GM19328 (cell line): ENCODE data around the gene CLIC1.
"Not testable (repeated sequence)": the region's sequence is repeated elsewhere in the genome, so short reads cannot be mapped to it uniquely, and the experiment has no call there.

Experiments
- ATAC-seq: cut with Tn5 transposase; IDR thresholded peaks from one replicate; pipeline ENCODE4 v1.9.1; 2021; ENCODE audit warnings: mild to moderate bottlenecking, moderate library complexity; ENCODE audit not compliant: unreplicated experiment

Gene CLIC1

DNA sequence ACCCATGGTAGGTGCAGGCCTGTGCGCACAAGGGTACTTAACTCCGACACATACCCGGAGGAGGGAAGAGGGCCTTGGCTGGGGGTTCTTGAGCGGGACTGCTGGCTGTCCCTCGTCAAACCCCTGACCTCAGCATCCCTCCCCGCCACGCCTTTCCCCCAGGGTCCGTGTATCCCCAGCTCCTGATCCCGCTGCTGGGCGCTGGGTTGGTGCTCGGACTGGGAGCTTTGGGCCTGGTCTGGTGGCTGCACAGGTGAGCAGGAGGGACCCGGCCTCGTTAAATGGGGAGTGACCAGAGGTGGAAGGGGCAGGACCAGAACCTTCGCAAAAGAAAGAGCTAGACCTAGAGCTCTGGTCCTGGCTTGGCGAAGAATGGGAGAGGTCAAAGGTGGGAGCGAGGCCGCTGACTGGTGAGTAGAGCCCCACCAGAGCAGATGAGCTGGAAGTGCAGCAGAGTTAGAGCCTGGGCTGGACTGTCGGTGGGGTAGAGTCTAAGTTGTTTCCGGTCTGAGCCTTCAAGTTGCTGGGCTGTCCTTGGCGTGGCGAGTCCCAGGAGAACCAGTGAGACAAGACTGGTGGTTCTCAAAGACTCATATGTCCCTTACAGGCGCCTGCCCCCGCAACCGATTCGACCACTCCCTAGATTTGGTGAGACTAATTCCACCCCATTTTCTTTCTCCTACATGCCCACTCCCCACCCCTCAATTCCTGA, 12.2 kb downstream of the CLIC1 start:
- no peak for ATAC-seq

DNA sequence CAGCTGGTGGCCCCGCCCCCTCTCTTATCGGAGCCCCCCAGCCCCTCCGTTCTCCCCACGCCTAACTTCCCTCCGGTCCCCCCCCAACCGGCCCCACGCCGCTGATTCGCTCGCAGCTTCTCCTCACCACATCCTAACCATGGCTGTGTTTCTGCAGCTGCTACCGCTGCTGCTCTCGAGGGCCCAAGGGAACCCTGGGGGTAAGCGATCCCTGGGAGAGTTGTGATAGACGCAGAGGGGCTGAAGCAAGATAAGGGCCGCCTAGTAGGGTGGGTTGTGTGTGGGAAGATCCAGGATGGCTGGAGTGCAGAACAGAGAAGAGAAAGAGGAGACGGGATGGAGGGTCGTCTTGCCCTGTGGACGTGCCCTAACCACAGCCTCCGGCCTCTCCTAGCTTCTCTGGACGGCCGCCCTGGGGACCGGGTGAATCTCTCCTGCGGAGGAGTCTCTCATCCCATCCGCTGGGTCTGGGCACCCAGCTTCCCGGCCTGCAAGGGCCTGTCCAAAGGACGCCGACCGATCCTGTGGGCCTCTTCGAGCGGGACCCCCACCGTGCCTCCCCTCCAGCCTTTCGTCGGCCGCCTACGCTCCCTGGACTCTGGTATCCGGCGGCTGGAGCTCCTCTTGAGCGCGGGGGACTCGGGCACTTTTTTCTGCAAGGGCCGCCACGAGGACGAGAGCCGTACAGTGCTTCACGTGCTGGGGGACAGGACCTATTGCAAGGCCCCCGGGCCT, 12.9 kb downstream of the CLIC1 start, which contains the start of gene MPIG6B:
TSS of gene MPIG6B (plus strand) at position 129 of the 735 bp plus-strand sequence. CDS start at position 140, 11 bp downstream.
- ATAC-seq = no peak

DNA sequence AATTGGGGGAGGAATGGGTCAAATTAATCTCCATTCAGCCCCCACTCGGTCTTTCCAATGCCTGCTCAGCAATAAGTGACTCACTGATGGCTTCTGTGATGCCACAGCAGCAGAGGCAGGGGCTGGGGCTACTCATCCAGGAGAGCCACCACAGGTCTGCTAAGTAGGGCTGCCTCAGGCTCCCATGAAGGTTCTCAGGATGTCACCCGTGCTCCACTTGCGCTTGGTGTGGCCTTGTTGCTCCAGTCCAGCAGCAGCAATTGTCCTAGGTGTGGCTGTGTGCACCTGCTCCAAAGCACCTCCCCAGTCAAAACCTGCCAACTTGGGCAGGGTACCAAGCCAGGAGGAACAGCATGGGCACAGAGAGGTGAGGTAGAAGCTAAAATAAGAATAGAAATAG, 14.2 kb downstream of the CLIC1 start:
- no peak for ATAC-seq

DNA sequence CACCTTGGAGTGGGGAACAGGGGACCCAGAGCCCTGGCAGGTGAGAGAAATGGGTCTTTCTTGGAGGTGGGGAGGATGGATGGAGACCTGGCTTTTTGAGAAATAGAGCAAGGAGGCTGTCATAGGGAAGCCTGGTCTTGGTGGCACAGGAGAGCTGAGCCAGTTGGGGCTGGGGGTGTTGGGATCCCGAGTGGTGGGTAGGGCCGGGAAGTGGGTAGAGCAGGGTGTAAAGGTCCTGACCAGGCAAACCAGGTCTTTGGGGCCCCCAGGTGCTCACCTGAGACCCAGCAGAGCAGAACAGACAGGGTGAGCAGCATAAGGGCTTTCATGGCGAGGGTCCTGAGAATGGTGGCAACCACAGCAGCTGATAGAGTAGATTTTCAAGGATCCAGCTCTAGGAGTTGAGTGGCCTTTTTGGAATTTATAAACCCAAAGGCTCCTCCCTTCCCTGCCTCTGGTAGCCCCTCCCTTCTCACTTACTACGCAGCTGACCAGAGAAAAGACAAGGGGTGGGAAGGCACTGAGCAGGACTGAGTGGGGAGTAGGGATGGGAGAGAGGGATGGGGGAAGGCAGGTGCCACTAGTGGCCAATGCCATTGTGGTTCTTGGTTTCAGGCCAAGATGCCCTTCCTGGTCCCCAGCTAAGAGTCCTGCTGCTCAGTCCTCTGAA, 14.8 kb downstream of the CLIC1 start, which contains the start of gene LY6G6C:
TSS of gene LY6G6C (minus strand) at position 396 of the 670 bp plus-strand sequence. CDS start at position 329, 67 bp downstream.
- no peak for ATAC-seq

DNA sequence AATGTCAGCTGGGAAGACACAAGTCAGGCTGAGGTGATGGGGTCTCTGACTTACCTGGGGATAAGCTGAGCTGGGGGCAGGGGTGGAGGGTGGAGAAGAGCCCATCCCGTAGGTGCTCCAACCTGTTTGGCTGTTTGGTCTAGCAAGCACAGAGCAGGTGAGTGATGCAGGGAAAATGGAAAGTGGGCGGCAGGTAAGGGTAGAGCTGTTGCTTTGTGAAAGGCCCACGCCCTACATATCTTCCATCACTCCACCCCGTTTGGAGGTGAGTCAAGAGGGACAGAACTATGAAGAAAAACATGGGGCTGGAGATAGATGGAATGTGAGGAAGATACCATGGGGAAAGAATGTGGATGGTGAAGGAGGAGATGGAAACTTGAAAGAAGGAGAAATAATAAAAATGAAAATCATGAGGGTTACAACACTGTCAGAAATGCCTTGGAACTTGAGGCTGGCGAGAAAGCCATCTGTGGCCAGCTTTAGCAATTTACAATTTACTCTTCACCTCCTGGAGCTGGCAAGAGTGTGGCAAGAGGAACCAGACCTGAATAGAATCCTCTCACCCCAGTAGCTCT, 16.0 kb downstream of the CLIC1 start:
- no peak for ATAC-seq

DNA sequence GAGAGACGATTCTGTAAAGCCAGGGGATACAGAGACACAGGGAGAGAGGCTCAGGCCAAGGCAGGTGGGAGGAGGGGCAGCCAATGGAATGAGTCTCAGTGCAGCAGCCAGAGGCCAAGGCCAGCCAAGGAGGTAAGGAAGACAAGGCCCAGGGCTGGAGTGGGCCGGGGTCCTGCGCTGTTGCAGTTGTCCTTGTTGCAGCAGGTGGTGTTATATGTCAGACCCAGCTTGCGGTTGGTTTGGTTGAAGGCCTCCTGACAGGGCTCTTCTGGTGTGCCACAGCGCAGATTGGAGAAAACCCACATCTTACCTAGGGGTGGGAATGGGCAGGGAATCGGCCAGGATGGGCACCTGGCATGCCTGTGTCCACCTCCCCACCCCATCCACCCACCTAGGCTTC, 17.3 kb downstream of the CLIC1 start:
- ATAC-seq = no peak

DNA sequence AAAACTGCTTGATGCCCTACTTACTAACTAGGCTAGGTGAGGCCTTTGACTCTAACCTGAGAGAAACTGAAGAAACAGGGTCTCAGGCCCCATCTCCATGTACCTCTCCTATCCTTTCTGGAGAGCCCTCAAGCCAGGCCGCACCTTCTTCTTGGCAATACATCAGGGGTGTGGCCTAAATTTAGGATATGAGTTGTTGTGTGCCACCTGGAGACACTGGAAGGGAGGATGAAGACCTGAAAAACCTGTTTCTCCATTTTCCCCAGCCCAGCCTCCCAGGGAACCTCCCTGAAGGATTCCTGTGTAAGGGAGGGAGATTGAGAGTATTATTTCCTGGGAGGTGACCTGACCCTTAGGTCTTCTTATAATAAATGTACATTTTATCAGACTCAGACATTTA, 18.1 kb downstream of the CLIC1 start:
- ATAC-seq = no peak

DNA sequence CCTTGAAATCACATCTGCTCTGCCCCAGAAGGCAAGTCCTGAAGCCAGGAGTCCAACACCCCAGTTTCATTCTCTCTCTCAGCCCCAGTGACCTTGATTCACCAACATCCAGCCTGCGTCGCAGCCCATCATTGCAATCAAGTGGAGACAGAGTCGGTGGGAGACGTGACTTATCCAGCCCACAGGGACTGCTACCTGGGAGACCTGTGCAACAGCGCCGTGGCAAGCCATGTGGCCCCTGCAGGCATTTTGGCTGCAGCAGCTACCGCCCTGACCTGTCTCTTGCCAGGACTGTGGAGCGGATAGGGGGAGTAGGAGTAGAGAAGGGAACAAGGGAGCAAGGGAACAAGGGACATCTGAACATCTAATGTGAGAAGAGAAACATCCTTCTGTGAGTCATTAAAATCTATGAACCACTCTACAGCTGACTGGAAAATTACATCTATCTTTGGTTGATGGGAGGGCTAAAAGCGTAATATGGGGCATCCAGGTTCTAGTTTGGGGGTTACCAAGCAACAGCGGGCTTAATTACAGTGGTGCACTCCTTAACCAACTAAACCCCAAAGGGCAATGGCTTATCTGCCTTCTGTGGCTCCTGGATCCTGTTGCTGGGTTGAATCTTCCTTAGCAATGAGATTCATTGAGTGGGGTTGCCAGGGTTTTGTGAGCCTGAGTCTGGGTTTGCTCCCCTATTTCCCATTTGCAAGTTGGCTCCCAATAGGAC, 18.7 kb downstream of the CLIC1 start:
- no peak for ATAC-seq

DNA sequence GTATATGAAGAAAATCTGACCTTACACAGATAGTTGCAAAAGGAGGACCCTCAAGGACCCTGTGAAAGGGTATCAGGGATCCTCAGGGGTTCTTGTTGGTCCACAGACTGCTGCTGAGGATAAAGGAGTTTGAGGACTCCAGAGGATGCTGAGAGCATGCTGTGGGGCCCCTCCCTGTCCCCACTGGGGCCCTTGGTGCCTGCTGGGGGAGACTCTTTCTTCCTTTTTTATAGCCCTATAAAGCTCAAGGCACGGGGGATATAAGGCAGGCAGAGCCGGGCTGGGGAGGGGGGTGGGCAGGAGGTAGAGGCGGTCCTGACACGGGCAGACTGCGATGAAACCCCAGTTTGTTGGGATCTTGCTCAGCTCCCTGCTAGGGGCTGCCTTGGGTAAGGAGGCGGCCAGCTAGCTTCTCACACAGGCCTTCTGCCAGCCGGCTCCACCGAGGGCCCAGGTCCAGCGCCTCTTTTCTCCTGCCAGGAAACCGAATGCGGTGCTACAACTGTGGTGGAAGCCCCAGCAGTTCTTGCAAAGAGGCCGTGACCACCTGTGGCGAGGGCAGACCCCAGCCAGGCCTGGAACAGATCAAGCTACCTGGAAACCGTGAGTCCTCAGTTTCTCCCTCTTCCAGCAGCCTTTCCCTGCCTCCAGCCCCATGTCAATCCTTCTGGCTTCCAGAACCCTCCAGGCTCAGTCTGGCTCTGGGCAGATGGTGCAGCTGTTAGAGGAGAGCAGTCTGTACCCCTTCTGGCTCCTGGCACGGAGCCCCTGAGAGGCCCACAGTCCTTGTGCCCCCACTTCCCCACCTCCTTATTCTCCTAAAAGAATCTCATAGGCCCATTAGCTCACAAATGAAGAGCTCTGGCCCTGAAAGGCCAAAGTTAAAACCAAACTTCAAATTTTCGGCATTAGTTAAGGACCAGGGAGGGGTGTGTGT, 21.0 kb downstream of the CLIC1 start, which contains the start of gene LY6G6D:
TSS of gene LY6G6D (plus strand) at position 327 of the 937 bp plus-strand sequence. CDS start at position 335, 8 bp downstream.
- ATAC-seq = no peak

DNA sequence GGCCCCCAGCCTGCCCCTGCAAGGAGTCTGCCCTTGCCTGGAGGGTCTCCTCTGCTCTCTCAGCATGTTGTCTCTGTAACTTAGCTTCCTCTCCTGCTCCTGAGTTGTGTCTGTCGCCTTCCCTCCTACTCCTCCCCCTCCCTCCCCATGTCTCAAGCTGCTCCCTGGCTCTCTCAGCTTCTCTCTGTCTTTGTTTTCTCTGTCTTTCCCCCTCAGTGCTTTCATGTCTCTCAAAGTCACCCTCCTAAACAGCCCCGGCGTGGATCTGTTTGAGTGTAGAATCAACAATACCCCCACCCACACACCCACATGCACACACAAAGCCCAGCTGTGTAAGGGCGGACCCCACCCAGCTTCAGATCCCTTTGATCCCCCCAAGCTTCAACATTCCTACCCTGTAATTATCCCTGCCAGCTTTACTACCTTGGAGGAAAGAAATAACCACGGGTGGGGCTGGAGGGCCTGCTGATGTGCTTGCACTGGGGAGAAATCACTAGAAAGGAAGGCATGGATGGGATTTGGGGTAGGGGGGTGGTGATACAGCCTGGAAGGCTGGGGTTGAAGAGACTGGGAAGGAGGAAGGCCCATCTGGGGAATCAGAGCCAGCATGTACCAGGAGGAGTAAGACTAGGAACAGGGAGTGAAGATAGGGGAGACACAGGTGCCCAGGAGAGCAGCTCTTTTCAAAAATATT, 22.2 kb downstream of the CLIC1 start:
- ATAC-seq = no peak

DNA sequence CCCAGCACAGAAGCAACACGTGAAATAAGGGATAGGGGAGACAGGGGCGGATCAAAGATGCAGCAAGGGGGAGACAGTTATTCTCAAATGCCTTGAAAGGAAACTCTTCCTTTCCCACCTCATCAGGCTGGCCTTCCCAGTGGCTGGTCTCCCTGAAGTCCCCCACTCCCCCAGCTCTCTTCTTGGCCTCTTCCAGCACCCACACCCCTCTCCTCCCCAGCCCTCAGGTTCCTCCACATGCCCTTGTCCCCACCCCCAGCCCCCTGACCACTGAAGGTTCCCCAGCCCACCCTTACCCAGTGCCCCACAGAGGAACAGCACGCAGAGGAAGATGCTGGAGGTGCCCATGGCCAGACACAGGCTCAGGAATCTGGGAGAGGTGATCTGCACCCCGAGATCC, 22.9 kb downstream of the CLIC1 start:
- no peak for ATAC-seq

DNA sequence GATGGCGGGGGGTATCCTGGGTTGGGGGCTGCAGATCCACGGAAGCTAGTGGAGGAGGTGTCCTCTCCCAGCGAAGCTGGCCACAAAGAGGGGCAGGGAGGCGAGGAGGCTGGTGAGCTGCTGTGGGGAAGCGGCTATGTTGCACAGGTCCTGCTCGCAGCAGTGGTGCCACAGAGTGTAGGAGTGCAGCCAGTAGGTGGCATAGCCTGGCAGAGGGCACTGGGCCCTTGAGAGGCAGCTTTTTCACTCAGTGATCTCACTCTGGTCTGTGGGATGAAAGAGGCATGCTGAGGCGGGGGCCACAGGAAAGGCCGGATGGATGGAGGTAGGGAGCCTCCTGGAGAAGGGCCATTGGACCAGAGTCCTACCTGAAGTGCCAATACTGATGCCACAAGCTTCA, 24.0 kb downstream of the CLIC1 start:
- no peak for ATAC-seq

DNA sequence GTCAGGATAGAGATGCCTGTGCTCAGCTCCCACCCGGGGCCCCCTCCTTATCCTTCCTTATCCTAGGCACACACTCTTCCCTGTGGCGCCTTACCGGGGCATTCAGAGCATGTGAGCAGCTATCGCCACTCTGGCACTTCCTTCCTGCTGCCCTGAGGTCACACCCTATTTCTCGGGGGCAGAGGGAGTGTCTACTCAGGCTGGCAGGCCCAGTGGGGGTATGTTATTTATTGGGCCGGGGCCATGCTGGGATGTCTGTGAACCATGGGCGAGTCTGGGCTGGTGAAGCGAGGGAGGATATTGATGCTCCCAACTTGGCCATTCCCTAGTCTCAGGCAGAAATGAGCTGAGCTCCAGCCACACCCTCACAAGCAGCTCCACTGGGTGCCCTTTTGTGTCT, 25.1 kb downstream of the CLIC1 start:
- no peak for ATAC-seq

DNA sequence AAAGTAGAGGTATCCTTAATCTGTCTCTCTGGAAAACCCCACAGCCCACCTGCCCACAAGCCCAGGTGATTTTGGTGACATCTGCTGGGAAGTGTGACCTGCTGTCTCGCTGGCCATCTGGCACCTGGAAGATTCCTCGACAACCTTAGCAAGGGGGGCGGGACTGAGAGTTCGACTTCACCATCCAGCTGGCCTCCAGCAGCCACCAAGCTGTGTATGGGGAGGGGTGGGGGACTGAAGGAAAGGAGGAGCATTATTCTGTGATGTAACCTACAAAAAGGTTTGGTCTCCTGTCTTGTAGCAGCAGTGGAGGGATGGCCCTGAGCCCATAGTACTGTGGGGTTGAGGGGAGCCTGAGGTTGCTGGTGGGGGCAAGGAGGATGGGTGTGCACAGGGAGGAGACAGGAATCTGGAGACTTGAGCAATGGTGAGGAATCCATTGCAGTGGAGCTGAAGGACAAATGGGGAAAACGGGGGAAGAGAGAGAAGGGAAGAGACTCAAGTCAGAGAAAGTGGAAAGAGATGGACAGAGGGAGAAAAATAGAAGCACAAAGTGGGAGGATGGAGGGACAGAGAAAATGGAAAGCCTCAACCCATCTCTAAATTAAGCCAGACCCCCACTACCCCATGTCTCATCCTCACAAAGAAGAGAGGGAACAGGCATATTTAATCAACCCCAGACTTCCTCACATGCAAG, 25.7 kb downstream of the CLIC1 start:
- no peak for ATAC-seq

DNA sequence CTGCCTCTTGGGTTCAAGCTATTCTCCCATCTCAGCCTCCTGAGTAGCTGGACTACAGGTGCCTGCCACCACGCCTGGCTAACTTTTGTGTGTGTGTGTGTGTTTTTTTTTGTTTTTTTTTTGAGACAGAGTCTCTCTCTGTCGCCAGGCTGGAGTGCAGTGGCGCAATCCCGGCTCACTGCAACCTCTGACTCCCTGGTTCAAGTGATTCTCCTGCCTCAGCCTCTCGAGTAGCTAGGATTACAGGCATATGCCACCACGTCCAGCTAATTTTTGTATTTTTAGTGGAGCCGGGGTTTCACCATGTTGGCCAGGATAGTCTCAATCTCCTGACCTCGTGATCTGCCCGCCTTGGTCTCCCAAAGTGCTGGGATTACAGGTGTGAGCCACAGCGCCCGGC, 27.2 kb downstream of the CLIC1 start:
- ATAC-seq = not testable (repeated sequence)

DNA sequence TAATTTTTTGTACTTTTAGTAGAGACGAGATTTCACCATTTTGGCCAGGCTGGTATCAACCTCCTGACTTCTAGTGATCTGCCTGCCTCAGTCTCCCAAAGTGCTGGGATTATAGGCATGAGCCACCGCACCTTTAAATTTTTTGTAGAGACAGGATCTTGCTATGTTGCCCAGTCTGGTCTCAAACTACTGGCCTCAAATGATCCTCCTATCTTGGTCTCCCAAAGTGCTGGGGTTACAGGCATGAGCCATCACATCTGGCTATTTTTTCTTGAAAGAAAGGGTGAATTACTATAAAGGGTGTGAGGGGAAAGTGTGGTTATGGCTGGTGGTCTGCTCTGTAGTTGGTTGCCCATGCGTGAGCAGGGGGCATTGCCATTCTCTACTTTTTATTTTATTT, 28.1 kb downstream of the CLIC1 start:
- ATAC-seq = no peak

DNA sequence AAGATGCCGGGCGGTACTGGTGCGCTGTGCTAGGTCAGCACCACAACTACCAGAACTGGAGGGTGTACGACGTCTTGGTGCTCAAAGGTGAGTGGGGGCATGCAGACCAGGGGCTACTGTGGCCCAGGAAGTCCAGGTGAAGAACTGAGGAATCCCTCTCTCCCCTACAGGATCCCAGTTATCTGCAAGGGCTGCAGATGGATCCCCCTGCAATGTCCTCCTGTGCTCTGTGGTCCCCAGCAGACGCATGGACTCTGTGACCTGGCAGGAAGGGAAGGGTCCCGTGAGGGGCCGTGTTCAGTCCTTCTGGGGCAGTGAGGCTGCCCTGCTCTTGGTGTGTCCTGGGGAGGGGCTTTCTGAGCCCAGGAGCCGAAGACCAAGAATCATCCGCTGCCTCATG, 28.6 kb downstream of the CLIC1 start:
- ATAC-seq = no peak

DNA sequence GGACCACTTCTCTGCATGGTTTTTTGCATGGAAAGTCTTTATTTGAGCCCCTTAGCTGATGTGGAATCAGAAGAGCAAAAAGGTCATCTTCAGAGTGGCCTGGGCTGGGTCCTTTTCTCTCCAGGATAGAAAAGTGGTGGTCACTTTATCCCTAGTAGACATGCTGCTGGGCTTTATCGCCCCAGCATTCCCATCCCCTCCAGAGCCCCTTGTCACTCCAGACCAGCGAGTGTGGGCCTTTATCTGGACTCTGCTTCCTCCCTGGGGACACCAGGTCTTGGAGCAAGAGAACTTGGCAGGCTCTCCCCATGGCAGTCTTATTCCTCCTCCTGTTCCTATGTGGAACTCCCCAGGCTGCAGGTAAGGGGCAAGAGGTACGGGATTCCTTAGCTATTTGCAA, 29.7 kb downstream of the CLIC1 start, which contains the start of gene LY6G6F:
TSS of gene LY6G6F (plus strand) at position 268 of the 400 bp plus-strand sequence. CDS start at position 309, 41 bp downstream.
- no peak for ATAC-seq
